H9 (cell line): ENCODE data around the gene ZSWIM1. TPM values are rescaled to one million over a fixed set of nuclear protein-coding genes. Genes with fewer than 3 reads are reported as not detected.

Experiments used
- DNase-seq: peaks from one replicate; pipeline ENCODE4 v3.0.0-alpha.2; 2017
- H2AFZ ChIP-seq: one replicate; pipeline ENCODE4 v1.6.1; 2013; ENCODE audit warnings: mild to moderate bottlenecking, low read length, control low read depth, moderate library complexity
- H2AK5ac ChIP-seq: 2 replicates; pipeline ENCODE4 v1.6.1; 2013; ENCODE audit warnings: low read length, control low read depth, mixed read lengths; ENCODE audit not compliant: insufficient read length
- H2BK120ac ChIP-seq: one replicate; pipeline ENCODE4 v1.6.1; 2013; ENCODE audit warnings: low read depth, mild to moderate bottlenecking, low read length, control low read depth, inconsistent platforms; ENCODE audit not compliant: poor library complexity, severe bottlenecking
- H2BK12ac ChIP-seq: 2 replicates; pipeline ENCODE4 v1.6.1; 2013; ENCODE audit warnings: low read length, control low read depth, mixed read lengths, low read depth; ENCODE audit not compliant: insufficient read length
- H2BK15ac ChIP-seq: 2 replicates; pipeline ENCODE4 v1.6.1; 2013; ENCODE audit warnings: low read depth, low read length, control low read depth
- H2BK20ac ChIP-seq: one replicate; pipeline ENCODE4 v1.6.1; 2013; ENCODE audit warnings: low read depth, mild to moderate bottlenecking, low read length, control low read depth, inconsistent platforms; ENCODE audit not compliant: poor library complexity, severe bottlenecking
- H2BK5ac ChIP-seq: 2 replicates; pipeline ENCODE4 v1.6.1; 2013; ENCODE audit warnings: low read length, control low read depth, mixed read lengths; ENCODE audit not compliant: insufficient read length
- H3K14ac ChIP-seq: 2 replicates; pipeline ENCODE4 v1.6.1; 2013; ENCODE audit warnings: low read length, control low read depth; ENCODE audit not compliant: insufficient read depth
- H3K18ac ChIP-seq: 2 replicates; pipeline ENCODE4 v1.6.1; 2013; ENCODE audit warnings: low read depth, mild to moderate bottlenecking, mixed read lengths, low read length, control low read depth; ENCODE audit not compliant: insufficient read length
- H3K23ac ChIP-seq: 2 replicates; pipeline ENCODE4 v1.6.1; 2013; ENCODE audit warnings: low read length, control low read depth, mixed read lengths, low read depth; ENCODE audit not compliant: insufficient read length
- H3K23me2 ChIP-seq: 2 replicates; pipeline ENCODE4 v1.6.1; 2013; ENCODE audit warnings: low read depth, mild to moderate bottlenecking, mixed read lengths, low read length, control low read depth; ENCODE audit not compliant: insufficient read length, poor library complexity, severe bottlenecking
- H3K27ac ChIP-seq: 2 replicates; pipeline ENCODE4 v1.5.1; 2013; ENCODE audit warnings: low read length, control low read depth, mixed read lengths, low read depth; ENCODE audit not compliant: insufficient read length
- H3K27me3 ChIP-seq: 2 replicates; pipeline ENCODE4 v1.6.1; 2013; ENCODE audit warnings: low read length, control low read depth, inconsistent platforms; ENCODE audit not compliant: insufficient read depth
- H3K4ac ChIP-seq: 2 replicates; pipeline ENCODE4 v1.6.1; 2013; ENCODE audit warnings: low read depth, mild to moderate bottlenecking, control low read depth, inconsistent platforms, low read length, moderate library complexity
- H3K4me1 ChIP-seq: 2 replicates; pipeline ENCODE4 v1.6.1; 2013; ENCODE audit warnings: low read length, control low read depth, inconsistent platforms; ENCODE audit not compliant: insufficient read depth
- H3K4me2 ChIP-seq: 2 replicates; pipeline ENCODE4 v1.6.1; 2013; ENCODE audit warnings: low read length, control low read depth, mixed read lengths; ENCODE audit not compliant: insufficient read length, insufficient read depth
- H3K56ac ChIP-seq: 2 replicates; pipeline ENCODE4 v1.6.1; 2013; ENCODE audit warnings: low read depth, mild to moderate bottlenecking, mixed read lengths, low read length, control low read depth; ENCODE audit not compliant: insufficient read length
- H3K79me1 ChIP-seq: 2 replicates; pipeline ENCODE4 v1.6.1; 2013; ENCODE audit warnings: low read depth, mild to moderate bottlenecking, moderate library complexity, low read length, control low read depth, inconsistent platforms; ENCODE audit not compliant: insufficient read depth, poor library complexity, severe bottlenecking
- H3K79me2 ChIP-seq: 2 replicates; pipeline ENCODE4 v1.6.1; 2013; ENCODE audit warnings: low read length, control low read depth, inconsistent platforms; ENCODE audit not compliant: insufficient read depth
- H3K9ac ChIP-seq: 2 replicates; pipeline ENCODE4 v1.6.1; 2013; ENCODE audit warnings: low read length, control low read depth, mixed read lengths; ENCODE audit not compliant: insufficient read length; ENCODE audit errors: extremely low read depth
- H3K9me3 ChIP-seq: one replicate; pipeline ENCODE4 v1.6.1; 2013; ENCODE audit warnings: low read depth, low read length, inconsistent platforms; ENCODE audit not compliant: control insufficient read depth
- H3T11ph ChIP-seq: one replicate; pipeline ENCODE4 v1.6.1; 2013; ENCODE audit warnings: mild to moderate bottlenecking, low read length, control low read depth, inconsistent platforms
- H4K20me1 ChIP-seq: one replicate; pipeline ENCODE4 v1.6.1; 2013; ENCODE audit not compliant: control insufficient read depth, insufficient read length, insufficient read depth
- H4K5ac ChIP-seq: 2 replicates; pipeline ENCODE4 v1.6.1; 2013; ENCODE audit warnings: low read depth, mild to moderate bottlenecking, mixed read lengths, low read length, control low read depth; ENCODE audit not compliant: insufficient read length
- H4K8ac ChIP-seq: replicated peaks from 2 replicates; pipeline ENCODE4 v1.6.1; 2013; ENCODE audit warnings: low read length, control low read depth, mixed read lengths, low read depth; ENCODE audit not compliant: insufficient read length
- H4K91ac ChIP-seq: 2 replicates; pipeline ENCODE4 v1.6.1; 2013; ENCODE audit warnings: low read depth, mild to moderate bottlenecking, moderate library complexity, mixed read lengths, low read length, control low read depth; ENCODE audit not compliant: insufficient read length
- H3K27ac Mint-ChIP-seq, 3 experiments: 2 replicates in 2 of 3; 3 replicates in 1 of 3; pipeline ENCODE4 v1.8.0; 2020 to 2021; ENCODE audit warnings: mixed read lengths in 3 of 3, mild to moderate bottlenecking in 1 of 3, moderate library complexity in 1 of 3
- H3K27me3 Mint-ChIP-seq: 2 replicates; pipeline ENCODE4 v1.8.0; 2021; ENCODE audit warnings: low read depth, mild to moderate bottlenecking, moderate library complexity, mixed read lengths
- H3K36me3 Mint-ChIP-seq, 3 experiments: 2 replicates in 2 of 3; 3 replicates in 1 of 3; pipeline ENCODE4 v1.8.0; 2020 to 2021; ENCODE audit warnings: low read depth in 3 of 3, mixed read lengths in 3 of 3; ENCODE audit not compliant: insufficient read depth in 1 of 3
- H3K4me1 Mint-ChIP-seq, 2 experiments: 2 replicates each; pipeline ENCODE4 v1.8.0; 2020; ENCODE audit warnings: mixed read lengths in 2 of 2
- H3K4me3 Mint-ChIP-seq, 2 experiments: 2 replicates in 1 of 2; 3 replicates in 1 of 2; pipeline ENCODE4 v1.8.0; 2020 to 2021; ENCODE audit warnings: mild to moderate bottlenecking in 2 of 2, mixed read lengths in 2 of 2, moderate library complexity in 1 of 2
- H3K9me3 Mint-ChIP-seq, 2 experiments: 2 replicates in 1 of 2; 3 replicates in 1 of 2; pipeline ENCODE4 v1.8.0; 2020; ENCODE audit warnings: mild to moderate bottlenecking in 2 of 2, mixed read lengths in 2 of 2, moderate library complexity in 1 of 2
- total RNA-seq: library from RNA; stranded (reverse); gene quantifications from 2 replicates; pipeline ENCODE4 v1.2.1, GENCODE V29; 2021
- TF ChIP-seq, protein P1 (sequence below): fragments of 200-600 bp; sonication (generic); conservative IDR thresholded peaks from 3 replicates; pipeline ENCODE4 v1.8.0; 2021; ENCODE audit warnings: antibody characterized with exemption, mild to moderate bottlenecking

ZSWIM1 gene
- total RNA-seq, 1 experiment from 2014 or later: 13.0 TPM

DNA sequence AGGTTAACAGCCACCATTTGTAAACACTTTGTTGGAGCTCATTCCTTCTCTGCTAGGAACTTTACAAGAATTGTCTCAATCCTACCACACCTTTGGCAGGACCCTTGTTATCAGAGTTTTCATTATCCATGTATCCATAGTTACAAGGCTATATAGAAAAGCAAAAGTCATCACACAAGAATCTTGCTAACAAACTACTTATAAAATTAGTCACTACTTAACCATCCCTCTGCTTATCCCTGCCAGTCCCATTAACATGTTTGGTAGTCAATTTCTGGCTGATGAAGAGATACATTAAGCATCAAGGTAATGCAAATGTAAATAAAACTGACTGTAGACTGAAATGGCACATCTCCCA lies 13.2 kb upstream of the ZSWIM1 start:
- H2BK12ac ChIP-seq: no peak overlapping the region
- no peaks in the 10 kb centered on the region for H3K4me1 Mint-ChIP-seq
- no peaks in the 10 kb centered on the region for H3K9me3 ChIP-seq
- no peaks in the 10 kb centered on the region; the same call in 1 of the 2 replicates for H3K4me1 ChIP-seq
- no peak overlapping the region for H4K8ac ChIP-seq
- no peak overlapping the region for H4K91ac ChIP-seq
- no peaks in the 10 kb centered on the region for H3K79me2 ChIP-seq
- H3K27ac Mint-ChIP-seq: no peak overlapping the region
- no peak overlapping the region for H3K56ac ChIP-seq
- no peaks in the 10 kb centered on the region for H4K20me1 ChIP-seq
- no peak overlapping the region for H3T11ph ChIP-seq
- no peak overlapping the region for H3K27ac ChIP-seq
- no peak overlapping the region for H3K4me3 Mint-ChIP-seq
- no peak overlapping the region for H2BK120ac ChIP-seq
- H2AK5ac ChIP-seq: no peak overlapping the region
- no peak overlapping the region for H2AFZ ChIP-seq
- H2BK15ac ChIP-seq: no peak overlapping the region
- no peak overlapping the region for H3K4me2 ChIP-seq
- H3K18ac ChIP-seq: no peak overlapping the region
- TF ChIP-seq, protein P1, sequence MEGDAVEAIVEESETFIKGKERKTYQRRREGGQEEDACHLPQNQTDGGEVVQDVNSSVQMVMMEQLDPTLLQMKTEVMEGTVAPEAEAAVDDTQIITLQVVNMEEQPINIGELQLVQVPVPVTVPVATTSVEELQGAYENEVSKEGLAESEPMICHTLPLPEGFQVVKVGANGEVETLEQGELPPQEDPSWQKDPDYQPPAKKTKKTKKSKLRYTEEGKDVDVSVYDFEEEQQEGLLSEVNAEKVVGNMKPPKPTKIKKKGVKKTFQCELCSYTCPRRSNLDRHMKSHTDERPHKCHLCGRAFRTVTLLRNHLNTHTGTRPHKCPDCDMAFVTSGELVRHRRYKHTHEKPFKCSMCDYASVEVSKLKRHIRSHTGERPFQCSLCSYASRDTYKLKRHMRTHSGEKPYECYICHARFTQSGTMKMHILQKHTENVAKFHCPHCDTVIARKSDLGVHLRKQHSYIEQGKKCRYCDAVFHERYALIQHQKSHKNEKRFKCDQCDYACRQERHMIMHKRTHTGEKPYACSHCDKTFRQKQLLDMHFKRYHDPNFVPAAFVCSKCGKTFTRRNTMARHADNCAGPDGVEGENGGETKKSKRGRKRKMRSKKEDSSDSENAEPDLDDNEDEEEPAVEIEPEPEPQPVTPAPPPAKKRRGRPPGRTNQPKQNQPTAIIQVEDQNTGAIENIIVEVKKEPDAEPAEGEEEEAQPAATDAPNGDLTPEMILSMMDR: no peak
- no peaks in the 10 kb centered on the region for H3K79me1 ChIP-seq
- no peaks in the 10 kb centered on the region for H3K23me2 ChIP-seq
- H4K5ac ChIP-seq: no peak overlapping the region
- H3K9me3 Mint-ChIP-seq: no peaks in the 10 kb centered on the region
- H2BK5ac ChIP-seq: no peak overlapping the region
- H3K14ac ChIP-seq: no peak overlapping the region
- no peaks in the 10 kb centered on the region for H3K27me3 ChIP-seq
- H3K27me3 Mint-ChIP-seq: no peaks in the 10 kb centered on the region
- H3K23ac ChIP-seq: no peak overlapping the region
- H3K9ac ChIP-seq: no peak overlapping the region
- no peak overlapping the region for H3K4ac ChIP-seq
- peaks cover 0 to 4% (median 0%) of the 10 kb centered on the region in 3 experiments; a peak in 1 of 7 replicates for H3K36me3 Mint-ChIP-seq
- DNase-seq: no peak
- H2BK20ac ChIP-seq: no peak overlapping the region
